GM21576 (cell line): ENCODE results near the gene MEPE.
A peak's percentile ranks its signal among the peaks of the same experiment; 100 is the strongest.

ENCODE experiments used
- ATAC-seq: cut with Tn5 transposase; IDR thresholded peaks from one replicate; pipeline ENCODE4 v1.9.1; 2021; ENCODE audit warnings: mild to moderate bottlenecking, moderate library complexity; ENCODE audit not compliant: unreplicated experiment

The MEPE gene, protein sequence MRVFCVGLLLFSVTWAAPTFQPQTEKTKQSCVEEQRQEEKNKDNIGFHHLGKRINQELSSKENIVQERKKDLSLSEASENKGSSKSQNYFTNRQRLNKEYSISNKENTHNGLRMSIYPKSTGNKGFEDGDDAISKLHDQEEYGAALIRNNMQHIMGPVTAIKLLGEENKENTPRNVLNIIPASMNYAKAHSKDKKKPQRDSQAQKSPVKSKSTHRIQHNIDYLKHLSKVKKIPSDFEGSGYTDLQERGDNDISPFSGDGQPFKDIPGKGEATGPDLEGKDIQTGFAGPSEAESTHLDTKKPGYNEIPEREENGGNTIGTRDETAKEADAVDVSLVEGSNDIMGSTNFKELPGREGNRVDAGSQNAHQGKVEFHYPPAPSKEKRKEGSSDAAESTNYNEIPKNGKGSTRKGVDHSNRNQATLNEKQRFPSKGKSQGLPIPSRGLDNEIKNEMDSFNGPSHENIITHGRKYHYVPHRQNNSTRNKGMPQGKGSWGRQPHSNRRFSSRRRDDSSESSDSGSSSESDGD

DNA sequence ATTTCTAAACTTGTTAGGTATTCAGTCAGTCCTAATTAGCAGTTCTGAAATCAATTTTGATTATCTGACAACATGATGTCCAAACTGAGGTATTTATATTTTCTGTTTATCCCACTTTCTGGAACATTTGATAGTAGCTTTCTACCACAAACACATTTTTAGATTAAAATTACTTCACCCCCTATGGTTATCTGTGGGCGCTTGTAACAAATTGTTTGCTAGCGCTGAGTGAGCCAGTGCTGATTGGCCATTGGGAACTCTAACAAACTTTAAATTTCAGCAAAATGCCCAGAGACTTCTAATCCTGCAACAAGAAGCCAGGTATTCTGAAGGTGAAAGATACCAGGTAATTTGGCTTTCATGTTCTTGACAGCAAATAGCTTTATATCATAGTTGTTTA, at the start of gene MEPE:
MEPE (plus strand) TSS at position 301 of the 400 bp plus-strand sequence. CDS start 1,746 bp downstream, outside the sequence.
- no peak for ATAC-seq

DNA sequence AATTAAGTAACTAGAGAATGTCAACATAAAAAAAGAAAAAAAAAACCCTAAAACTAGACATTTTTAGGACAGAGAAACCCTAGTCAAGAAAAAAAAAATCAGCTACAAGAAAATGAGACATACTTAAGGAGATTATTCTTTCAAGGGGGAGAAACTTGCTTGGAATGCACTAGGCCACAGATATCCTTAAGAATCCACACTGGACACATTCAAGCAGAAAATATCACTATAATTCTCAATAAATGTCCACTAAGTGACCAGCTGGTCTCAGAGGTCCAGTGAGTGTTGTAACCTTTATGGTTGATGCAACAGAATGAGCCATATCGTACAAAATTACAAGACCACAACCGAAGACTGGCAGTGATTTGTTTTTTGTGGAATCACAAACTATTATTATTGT, 49.0 kb upstream of the MEPE start:
- ATAC-seq, result no peak

DNA sequence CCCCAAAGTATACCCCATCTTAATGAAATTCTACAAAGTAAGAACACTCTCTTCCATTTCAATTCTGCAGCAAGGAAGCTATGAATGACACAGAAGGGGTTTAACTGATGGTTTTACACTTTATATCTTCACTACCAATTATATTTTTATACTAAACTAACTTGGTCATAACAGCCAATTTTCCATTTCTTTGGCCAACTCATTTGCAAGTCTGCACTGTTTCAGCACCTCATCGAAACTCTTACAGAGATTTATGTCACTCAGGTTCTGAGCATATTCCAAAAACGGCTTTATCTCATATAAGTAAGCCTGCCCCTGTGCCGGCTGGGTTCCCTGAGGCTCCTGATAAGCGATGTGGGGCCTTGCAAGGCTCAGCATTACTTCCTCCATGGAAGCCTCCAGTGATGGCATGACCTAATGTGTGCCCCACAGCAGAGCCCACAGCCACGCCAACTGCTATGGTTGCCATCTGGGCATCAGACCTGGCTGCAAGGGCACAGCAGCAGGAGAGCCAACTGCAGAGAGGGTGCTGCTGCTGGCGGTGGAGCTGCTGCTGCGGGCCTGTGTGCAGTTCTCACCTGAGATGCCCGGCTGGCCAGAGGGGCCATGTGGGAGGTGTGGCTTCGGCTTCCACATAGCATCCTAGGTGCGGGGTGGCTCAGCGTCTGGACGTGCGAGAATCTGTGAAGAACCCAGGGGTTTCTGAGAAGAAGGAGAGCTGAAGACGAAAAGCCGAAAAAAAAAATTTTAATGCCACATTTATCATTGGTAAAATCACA, 46.8 kb upstream of the MEPE start:
- ATAC-seq, result no peak

DNA sequence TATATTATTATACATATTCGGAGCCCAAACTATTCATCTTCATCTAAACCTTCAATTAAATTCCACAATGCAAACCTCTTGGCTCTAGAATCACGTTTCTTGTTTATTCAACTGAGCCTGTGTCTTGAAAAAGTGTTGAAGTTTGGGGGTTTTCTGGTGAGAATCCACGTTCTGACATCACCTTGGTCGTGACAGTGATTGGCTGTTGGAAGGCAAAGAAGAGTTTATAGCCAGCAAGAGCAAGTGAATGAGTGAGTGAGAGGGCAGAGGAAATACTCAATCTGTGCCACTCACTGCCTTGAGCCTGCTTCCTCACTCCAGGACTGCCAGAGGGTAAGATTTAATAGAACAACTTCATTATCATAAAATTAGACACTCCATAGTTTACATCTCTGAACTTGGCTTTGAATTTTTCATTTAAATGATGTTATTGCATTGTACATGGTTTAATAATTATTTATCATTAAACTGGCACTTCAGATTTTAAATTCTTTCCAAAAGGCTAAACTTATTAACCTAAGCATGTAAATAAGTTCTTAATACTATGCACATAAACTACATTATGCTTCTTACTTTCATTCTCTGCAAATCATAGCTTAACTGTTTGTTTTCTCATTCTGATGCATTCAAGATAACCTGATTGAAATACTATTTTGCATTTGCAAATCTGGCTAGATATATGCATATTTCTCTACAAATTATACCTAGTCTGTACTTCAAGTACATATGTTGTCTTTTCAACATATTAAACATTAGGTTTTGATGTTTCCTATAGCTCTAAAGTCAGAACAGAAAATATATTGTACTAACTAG, 33.3 kb upstream of the MEPE start, which contains the start of gene IBSP:
IBSP (plus strand) TSS at position 254 of the 813 bp plus-strand sequence. CDS start 2,808 bp downstream, outside the sequence.
- no peak for ATAC-seq

DNA sequence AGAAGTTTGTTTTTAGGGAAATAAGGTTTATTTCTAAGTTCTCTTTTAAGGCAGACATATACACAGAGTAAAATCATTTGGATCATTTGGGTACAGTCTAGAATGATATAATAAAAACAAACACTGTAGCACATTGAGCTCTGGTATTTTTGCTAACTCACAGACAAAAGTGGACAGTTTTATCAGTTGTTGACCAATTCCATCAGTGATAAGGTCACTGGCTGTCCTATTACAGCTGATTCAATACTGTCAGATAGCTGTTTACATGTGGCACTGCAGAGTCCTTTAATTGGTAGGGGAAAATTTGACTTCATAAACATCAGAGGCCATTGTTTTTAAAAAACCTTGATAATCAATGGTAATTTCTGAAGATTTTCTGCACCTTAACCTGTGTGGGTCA, 29.9 kb upstream of the MEPE start:
- no peak for ATAC-seq

DNA sequence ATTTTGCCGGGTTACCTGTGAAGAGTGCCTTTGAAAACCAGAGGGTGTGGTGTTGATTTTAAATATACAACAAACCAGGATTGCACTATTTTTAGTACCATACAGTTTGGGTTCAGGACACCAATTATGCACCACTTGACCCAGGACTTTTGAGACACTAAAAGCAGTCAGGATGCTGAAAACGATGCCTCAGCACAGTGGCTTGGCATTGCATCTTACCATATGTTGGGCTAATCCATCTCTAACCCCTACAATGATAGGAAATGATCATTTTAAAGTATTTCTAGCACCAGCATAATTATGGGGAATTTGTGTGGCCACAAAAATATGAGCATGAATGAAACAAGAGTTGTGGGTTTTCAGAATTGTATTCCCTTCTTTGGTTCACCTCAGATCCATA, 29.3 kb upstream of the MEPE start:
- no peak for ATAC-seq

DNA sequence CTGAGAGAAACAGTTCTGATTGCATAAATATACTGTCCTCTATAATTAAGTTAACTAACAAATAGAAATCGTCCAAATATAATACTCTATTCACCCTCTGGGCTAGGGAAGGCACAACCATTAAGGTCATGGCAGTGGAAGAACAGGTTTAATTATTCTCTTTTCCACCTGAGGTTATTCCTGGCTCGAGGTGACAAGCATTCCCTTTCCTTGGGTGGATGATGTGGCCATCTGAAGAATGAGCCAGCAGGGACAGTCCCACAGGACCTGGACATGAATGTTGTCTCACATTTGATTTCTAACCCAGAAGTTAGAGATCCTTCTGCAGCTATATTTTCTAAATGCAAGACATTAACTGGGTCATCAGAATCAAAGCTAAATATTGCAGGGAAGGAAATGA, 27.9 kb upstream of the MEPE start:
- ATAC-seq, result no peak

DNA sequence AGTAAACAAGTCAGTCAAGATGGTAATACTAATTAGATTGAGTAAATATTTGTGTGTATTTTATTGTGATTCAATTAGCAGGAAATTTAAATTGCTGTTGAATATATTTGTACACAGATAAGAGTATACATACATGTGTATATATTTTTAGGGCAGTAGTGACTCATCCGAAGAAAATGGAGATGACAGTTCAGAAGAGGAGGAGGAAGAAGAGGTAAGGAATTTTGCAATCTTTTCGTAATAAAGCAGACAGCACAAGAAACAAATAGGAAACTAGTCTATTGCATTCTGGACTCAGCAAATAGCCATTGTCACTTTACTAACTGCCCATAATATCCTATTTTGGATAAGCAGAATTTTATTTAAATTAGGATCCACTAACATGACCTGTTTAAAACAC, 26.8 kb upstream of the MEPE start:
- ATAC-seq, result no peak

DNA sequence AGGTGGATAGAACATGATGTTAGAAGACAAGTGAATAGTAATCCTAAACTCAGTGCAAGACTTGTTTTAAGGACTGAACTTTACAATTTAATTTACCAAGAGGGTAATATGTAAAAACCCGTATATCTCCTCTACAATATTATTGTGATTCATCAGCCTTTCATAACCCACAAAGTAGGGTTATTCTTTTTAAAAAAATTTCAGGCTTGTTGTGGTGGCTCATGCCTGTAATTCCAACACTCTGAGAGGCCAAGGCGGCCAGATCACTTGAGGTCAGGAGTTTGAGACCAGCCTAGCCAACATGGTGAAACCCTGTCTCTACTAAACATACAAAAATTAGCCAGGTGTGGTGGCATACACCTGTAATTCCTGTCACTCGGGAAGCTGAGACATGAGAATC, 26.2 kb upstream of the MEPE start:
- no peak for ATAC-seq

DNA sequence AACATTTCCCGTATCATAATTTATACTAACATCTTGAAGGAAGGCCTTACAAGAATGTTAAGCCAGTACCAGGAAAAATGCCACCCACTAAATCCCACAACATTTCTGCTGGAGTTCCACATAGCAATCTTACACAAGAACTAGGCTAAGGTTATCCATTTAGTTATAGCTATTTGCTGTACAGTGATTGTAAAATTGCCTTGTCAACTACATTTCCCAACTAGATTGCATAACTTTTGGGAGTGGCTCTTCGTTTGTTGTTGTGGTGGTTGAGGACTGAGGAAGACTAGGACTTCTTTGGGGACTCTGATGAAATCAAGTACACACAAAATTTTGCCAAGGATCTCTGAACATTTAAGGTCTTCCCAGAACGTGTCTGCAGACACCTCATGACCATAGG, 25.4 kb upstream of the MEPE start:
- no peak for ATAC-seq

DNA sequence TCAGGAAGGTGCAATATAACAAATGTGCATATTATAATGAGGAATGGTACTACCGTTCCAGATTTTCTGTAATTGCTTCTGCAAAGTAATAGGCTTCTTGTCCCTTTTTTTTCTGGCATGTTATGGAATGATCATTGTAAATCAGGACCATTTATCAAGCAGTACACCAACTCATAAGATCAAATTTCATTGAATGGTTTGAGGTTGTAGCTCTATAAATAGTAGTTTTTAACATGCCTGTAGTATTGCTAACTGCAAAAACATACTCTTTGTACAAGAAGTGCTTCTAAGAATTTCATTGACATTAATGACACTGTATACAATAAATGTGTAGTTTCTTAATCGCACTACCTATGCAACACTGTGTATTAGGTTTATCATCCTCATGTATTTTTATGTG, 20.8 kb upstream of the MEPE start:
- no peak for ATAC-seq

DNA sequence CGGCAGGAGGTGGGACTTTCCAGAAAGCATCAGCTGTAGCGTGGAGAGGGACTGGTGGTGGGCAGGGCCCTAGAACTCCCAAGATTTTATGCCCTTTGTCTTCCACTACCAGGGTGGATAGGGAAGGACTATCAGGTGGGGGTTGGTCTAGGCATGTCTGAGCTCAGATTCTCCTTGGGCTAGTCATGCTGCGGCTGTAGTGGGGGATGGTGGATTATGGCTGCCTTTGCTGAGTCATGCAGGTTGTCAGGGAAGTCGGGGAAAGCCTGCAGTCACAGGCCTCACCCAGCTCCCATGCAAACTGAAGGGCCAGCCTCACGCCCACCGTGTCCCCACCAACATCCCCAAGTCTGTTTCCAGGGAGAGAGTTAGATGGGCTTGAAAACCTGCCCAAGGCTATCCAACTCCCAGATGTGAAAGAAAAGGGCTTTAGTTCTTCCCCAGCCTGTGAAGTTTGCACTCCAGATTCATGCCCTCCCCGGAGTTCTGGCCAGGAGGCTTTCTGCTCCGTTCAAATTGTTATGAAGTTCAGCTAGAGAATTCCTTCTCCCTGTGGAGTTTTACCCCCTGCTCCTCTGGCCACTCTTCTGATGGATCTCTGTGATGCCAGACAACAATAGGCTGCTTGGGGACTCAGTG, 13.4 kb upstream of the MEPE start:
- no peak for ATAC-seq

DNA sequence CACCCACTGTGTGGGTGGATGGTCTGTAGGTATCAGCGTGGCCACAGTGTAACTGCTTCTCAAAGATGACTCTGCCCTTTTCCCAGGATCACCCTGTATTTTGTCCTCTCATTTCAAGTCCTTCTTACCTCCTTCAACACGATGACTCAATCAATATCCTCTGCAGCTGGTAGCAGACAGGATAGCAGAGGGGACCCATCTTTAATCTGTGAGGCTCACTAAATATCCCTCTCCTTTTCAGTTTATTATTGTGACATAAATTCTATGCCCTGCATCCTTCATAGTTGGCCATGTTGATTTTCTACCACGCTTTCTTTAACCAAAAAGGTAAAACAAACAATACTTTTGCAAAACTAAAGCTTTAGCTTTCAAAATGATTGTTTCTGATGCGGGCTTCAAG, 9.6 kb upstream of the MEPE start:
- ATAC-seq, result no peak

DNA sequence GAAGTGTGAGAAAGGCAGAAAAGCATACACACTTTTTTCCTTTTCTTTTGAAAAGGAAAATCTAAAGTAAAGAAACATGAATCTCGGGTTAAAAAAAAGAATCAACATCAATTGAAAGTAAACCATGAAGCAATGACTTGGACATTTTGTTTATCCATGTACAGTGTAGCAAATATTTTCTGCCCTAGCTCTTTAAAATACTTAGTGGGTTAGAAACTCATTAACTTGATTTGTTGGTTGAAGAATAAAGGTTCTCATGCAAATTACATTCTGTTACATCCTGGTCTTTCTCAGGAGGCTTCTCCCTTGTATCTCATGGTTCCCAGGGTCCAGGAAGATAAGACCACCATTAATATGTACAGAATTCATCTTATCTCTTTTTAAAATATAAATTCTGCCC, 9.0 kb upstream of the MEPE start:
- no peak for ATAC-seq

DNA sequence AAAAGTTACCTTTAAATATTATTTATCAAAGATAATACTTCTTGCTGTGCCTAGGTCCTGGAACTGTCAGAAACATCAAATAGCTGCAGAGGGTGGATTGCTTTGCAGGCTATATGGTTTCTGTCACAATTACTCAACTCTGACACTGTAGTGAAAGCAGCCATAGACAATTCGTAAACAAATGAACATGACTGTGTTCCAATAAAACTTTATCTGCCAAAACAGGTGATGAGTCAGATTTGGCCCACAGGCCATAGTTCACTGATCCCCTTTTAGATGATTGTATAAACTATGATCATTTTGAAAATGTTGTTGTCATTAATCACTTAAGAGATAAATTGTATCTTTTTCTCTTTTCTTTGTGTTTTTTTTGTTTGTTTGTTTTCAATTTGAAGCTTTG, 8.4 kb upstream of the MEPE start:
- no peak for ATAC-seq

DNA sequence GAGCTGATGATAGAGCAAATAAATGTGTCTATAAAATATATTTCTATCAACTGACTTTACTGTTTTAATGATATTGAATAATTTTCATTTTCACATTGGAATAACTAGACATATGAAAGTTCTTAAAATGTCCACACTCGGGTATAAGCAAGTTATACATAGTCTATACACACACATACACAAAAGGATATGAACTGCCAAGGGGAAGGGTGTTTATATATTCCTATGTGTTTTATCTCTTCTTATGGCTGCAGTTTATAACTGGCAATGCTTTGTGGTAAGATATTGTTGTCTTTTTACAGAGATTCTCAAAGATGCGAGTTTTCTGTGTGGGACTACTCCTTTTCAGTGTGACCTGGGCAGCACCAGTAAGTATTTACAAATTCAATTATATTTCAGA, 1.6 kb downstream of the MEPE start:
- no peak for ATAC-seq

DNA sequence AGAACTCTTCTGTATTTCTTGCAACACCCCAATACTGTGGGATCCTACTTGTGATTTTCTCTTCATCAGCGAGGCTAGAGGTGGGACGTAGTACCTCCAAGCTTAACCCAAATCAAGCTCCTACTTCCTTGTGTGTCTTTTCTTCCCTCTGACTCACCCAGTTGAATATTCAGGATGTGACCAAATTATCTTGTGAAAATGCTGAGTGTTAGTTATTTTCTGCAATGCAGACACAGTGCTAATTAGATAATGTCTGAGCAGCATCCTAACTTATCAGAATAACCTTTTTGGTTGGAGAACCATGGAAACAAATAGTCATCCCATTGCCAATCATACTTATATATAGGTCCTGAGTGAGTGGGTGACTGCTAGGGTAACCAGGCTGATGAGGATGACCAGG, 2.4 kb downstream of the MEPE start:
- no peak for ATAC-seq

DNA sequence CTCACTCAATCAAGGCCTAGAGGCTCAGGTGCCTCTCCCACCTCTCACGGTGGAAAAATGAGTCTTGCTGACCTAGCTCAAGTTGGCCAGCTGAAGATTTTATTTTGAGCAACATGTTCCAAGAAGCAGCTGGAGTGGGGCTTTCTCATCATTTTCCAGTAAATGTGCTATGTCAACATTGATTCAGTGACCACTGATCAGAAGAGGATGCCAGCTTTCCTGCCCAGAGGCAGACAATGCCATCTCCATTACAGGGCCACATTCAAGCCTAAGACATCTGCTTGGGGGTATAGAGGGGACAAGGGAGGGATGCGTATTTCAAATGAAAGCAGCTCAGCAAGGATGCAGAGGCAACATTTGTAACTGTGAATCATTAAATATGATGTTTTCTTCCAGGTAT, 3.0 kb downstream of the MEPE start:
- ATAC-seq, result no peak

DNA sequence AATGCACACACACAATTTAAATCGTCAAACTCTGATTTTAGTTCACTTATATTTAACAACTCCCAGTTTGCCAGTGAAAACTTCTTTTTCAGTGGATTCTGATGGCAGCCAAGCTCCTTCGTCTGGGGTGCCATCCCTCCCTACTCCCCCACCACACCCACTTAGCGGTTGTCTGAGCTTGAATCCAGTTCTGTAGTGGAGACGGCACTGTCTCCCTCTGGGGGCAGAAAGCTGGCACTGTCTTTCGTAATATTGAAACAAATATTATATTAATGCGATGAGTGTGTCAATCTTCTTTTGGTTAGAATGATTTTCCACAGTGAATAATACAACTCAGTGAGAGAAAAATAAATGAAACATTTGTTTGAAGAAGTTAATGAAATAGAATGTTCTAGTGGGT, 5.4 kb downstream of the MEPE start:
- no peak for ATAC-seq

DNA sequence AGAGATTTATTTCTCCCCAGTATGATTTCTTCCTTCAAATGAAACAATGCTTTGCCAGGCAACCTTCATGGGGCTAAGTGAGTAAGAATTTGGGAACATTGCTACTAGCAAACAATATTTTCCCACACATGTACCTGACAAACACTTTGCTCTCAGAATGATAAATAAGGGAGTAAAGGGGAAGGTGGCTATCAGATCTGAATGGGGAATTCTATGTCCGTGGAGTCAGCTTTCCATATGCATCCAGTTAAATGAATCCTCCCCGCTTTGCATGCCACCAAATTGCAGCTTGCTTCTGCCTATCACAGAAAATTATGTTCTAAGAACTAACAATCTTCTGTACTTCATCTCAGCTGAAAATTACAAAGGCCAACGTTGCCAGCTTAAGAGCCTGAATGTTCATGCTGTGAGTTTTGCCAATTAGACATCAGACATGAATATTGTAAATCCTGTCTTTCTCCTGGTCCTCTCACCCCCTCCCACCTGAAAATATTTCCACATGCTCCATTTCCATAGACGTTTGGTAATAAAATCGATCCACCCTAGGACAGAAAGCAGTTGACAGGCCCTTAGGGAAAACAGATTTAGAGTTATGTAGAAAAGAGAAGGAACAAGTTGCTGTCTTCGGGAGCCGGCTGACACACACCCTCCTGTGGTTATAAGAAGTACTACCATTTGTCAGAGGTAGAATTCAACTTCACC, 6.3 kb downstream of the MEPE start:
- ATAC-seq, result peak; percentile 62
